Esophagus muscularis mucosa (tissue), 3 donors: ENCODE data around the gene CLDN24.

Experiments used
- CTCF ChIP-seq, 3 experiments: fragments of 200-600 bp in 2 of 3; fragments of 450-650 bp in 1 of 3; sonication (generic) in 2 of 3; IDR thresholded peaks; one replicate each; pipeline ENCODE4 v1.5.1; 2017 to 2019; ENCODE audit warnings: antibody characterized with exemption in 3 of 3, mild to moderate bottlenecking in 2 of 3, moderate library complexity in 1 of 3
- POLR2A ChIP-seq: fragments of 450-650 bp; IDR thresholded peaks from one replicate; pipeline ENCODE4 v1.6.1; 2017; ENCODE audit warnings: antibody characterized with exemption, moderate library complexity, mild to moderate bottlenecking, low read depth
- POLR2AphosphoS5 ChIP-seq, 2 donors: sonication (generic); formaldehyde crosslinking; IDR thresholded peaks; one replicate each; pipeline ENCODE4 v1.6.1; 2017; ENCODE audit warnings: antibody characterized with exemption in 2 of 2

GRCh38 chr4:183356173-183356830 is 34.1 kb upstream of the CLDN24 start:
- TF ChIP-seq POLR2AphosphoS5 (IDR thresholded peaks at IDR 0.05) (no peak), POLR2A (no peak), CTCF (IDR thresholded peaks at IDR 0.05) (no peak)
